ENCODE measurements around the gene FOXN3. TPM values are rescaled to one million over a fixed set of nuclear protein-coding genes. Genes with fewer than 3 reads are reported as not detected.

FOXN3 gene
- total RNA-seq, 1 experiment from 2014 or later: 125 TPM

- Histone ChIP-seq H2BK15ac (ENCODE audit: low read depth, low read length) (no peak overlapping the region), H2AFZ (ENCODE audit: low read length) (no peak overlapping the region), H3K4me2 (ENCODE audit: insufficient read depth, insufficient read length, low read length) (no peak overlapping the region), H3K18ac (ENCODE audit: insufficient read length, low read depth, low read length) (no peak overlapping the region), H2BK20ac (ENCODE audit: low read depth, low read length, poor library complexity, severe bottlenecking) (no peak overlapping the region), H3K14ac (ENCODE audit: insufficient read depth, low read length) (0 out of 2 replicates have a peak overlapping the region, but pooled peaks have one; percentile 29), H2AK5ac (ENCODE audit: insufficient read length, low read length) (no peak overlapping the region), H3T11ph (ENCODE audit: low read length) (no peak overlapping the region), H3K4ac (ENCODE audit: low read depth, low read length) (no peak overlapping the region), H3K56ac (ENCODE audit: insufficient read length, low read depth, low read length) (no peak overlapping the region), H4K20me1 (ENCODE audit: control insufficient read depth, insufficient read depth, insufficient read length) (no peaks in the 10 kb centered on the region), H2BK5ac (ENCODE audit: insufficient read length, low read length) (no peak overlapping the region), H3K23ac (ENCODE audit: insufficient read length, low read depth, low read length) (no peak overlapping the region), H3K27ac (ENCODE audit: insufficient read length, low read depth, low read length) (peak overlapping the region; percentile 7), H3K79me1 (ENCODE audit: insufficient read depth, low read depth, low read length, poor library complexity, severe bottlenecking) (peaks cover 12% of the 10 kb centered on the region), H3K27me3 (ENCODE audit: insufficient read depth, low read length) (no peaks in the 10 kb centered on the region), H2BK12ac (ENCODE audit: insufficient read length, low read depth, low read length) (no peak overlapping the region), H2BK120ac (ENCODE audit: low read depth, low read length, poor library complexity, severe bottlenecking) (no peak overlapping the region), H4K91ac (ENCODE audit: insufficient read length, low read depth, low read length) (no peak overlapping the region), H4K8ac (replicated peaks; ENCODE audit: insufficient read length, low read depth, low read length) (no peak overlapping the region), H3K79me2 (ENCODE audit: insufficient read depth, low read length) (peaks cover 61% of the 10 kb centered on the region; the same call in 1 of the 2 replicates), H3K23me2 (ENCODE audit: insufficient read length, low read depth, low read length, poor library complexity, severe bottlenecking) (no peaks in the 10 kb centered on the region), H3K4me1 (ENCODE audit: insufficient read depth, low read length) (peaks cover 15% of the 10 kb centered on the region; the same call in 1 of the 2 replicates), H3K9me3 (ENCODE audit: control insufficient read depth, low read depth, low read length) (no peaks in the 10 kb centered on the region), H3K9ac (ENCODE audit: extremely low read depth, insufficient read length, low read length) (no peak overlapping the region), H4K5ac (ENCODE audit: insufficient read length, low read depth, low read length) (no peak overlapping the region)
- H3K36me3 Mint-ChIP-seq (ENCODE audit: insufficient read depth in 1 of 3, low read depth in 3 of 3): peaks cover 15 to 32% (median 26%) of the 10 kb centered on the region in 3 experiments
- no peak overlapping the region for H3K4me3 Mint-ChIP-seq
- peak overlapping the region; percentile 82 to 94 (median 94); a peak in 6 of 7 replicates for H3K27ac Mint-ChIP-seq
- TF ChIP-seq CTCF (conservative IDR thresholded peaks at IDR 0.05): no peak
- H3K4me1 Mint-ChIP-seq: peaks cover 68 to 69% of the 10 kb centered on the region in 2 experiments
- no peak for DNase-seq
- WGBS (ENCODE audit: extremely low coverage, insufficient read length, low lambda C conversion rate): no CpG with 5 or more reads among the region's 8 CpGs
- H3K27me3 Mint-ChIP-seq (ENCODE audit: low read depth): no peaks in the 10 kb centered on the region
- H3K9me3 Mint-ChIP-seq: peaks cover 6% of the 10 kb centered on the region in 2 experiments; a peak in 4 of 5 replicates
These were observed 49.3 kb downstream of the FOXN3 start for GRCh38 chr14:89367779-89368120.
